ENCODE measurements around the gene MAP4K3.

Gene MAP4K3

DNA sequence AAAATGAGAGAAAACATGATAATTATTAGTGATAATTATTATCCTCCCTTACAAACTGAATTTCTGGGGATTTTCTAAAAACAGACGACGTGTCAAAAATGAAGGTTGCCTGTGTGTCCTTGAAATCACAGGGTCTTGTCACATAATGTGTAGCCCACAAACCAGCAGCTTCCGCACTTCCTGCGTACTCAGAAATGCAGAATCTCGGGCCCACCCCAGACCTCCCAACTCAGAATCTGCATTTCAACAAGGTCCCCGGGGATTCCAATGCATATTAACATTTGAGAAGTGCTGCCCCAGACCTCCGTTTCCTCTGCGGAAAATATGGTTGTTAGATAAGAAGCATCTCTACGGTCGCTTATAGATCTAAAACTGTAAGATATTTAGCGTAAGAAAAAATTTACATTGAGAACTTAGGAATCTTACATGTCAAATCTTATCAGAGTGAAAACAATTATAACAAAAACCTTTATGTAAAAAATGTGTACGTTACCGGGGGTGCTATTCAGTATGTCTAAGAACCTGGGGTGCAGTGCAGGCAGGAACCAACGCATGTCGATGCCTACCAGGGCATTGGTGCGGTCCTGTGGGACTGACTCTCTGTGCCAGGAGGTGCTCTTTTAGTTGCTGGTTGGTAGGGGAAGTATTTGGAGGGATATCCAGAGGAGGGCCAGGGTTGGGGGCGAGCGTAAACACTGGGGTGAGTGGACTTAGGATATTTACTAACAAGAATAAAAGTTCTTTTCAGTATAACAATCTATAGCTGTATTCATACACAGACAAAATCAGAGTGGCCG, 208.5 kb downstream of the MAP4K3 start:
- no peak overlapping the region for H3K27ac Mint-ChIP-seq
- peak overlapping the region; percentile 77 for H3K4me3 Mint-ChIP-seq
- TF ChIP-seq, protein P1, sequence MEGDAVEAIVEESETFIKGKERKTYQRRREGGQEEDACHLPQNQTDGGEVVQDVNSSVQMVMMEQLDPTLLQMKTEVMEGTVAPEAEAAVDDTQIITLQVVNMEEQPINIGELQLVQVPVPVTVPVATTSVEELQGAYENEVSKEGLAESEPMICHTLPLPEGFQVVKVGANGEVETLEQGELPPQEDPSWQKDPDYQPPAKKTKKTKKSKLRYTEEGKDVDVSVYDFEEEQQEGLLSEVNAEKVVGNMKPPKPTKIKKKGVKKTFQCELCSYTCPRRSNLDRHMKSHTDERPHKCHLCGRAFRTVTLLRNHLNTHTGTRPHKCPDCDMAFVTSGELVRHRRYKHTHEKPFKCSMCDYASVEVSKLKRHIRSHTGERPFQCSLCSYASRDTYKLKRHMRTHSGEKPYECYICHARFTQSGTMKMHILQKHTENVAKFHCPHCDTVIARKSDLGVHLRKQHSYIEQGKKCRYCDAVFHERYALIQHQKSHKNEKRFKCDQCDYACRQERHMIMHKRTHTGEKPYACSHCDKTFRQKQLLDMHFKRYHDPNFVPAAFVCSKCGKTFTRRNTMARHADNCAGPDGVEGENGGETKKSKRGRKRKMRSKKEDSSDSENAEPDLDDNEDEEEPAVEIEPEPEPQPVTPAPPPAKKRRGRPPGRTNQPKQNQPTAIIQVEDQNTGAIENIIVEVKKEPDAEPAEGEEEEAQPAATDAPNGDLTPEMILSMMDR (IDR thresholded peaks at IDR 0.05) = peak; percentile 44
- H3K9me3 Mint-ChIP-seq = no peaks in the 10 kb centered on the region
- no peak for DNase-seq
- no peaks in the 10 kb centered on the region for H3K27me3 Mint-ChIP-seq (ENCODE audit: low read depth, poor library complexity)
- peaks cover 26% of the 10 kb centered on the region for H3K4me1 Mint-ChIP-seq
- no peaks in the 10 kb centered on the region for H3K36me3 Mint-ChIP-seq (ENCODE audit: low read depth)

GRCh38 chr2:39227628-39228412, 209.3 kb downstream of the MAP4K3 start:
- no peaks in the 10 kb centered on the region for H3K27me3 Mint-ChIP-seq (ENCODE audit: low read depth, poor library complexity)
- TF ChIP-seq, protein P1 (IDR thresholded peaks at IDR 0.05) = peak; percentile 94
- no peaks in the 10 kb centered on the region for H3K9me3 Mint-ChIP-seq
- DNase-seq = peak; percentile 85
- no peaks in the 10 kb centered on the region for H3K36me3 Mint-ChIP-seq (ENCODE audit: low read depth)
- H3K4me3 Mint-ChIP-seq = peak overlapping the region; percentile 77
- H3K27ac Mint-ChIP-seq = no peak overlapping the region
- peaks cover 26% of the 10 kb centered on the region for H3K4me1 Mint-ChIP-seq

DNA sequence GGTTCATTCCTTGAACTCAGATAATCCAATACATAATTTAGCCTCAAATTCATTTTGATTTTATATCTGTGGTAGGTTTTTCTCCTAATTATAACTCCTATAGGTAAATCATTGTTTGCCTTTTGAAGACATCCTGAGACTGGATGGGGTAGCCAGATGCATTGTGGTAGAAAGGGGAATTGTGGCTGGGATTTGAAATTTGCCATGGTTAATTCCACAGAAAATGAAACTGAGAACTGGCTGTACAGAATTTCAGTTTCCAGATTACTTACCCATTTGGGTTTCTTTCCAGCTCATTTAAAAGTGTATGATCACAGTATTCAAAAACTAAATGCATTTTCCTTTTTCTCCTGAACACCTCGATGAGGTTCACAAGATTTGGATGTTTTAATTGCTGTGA, 211.5 kb downstream of the MAP4K3 start:
- no peaks in the 10 kb centered on the region for H3K27me3 Mint-ChIP-seq (ENCODE audit: low read depth, poor library complexity)
- TF ChIP-seq, protein P1 (IDR thresholded peaks at IDR 0.05) = no peak
- peaks cover 26% of the 10 kb centered on the region for H3K4me1 Mint-ChIP-seq
- H3K36me3 Mint-ChIP-seq (ENCODE audit: low read depth) = no peaks in the 10 kb centered on the region
- H3K9me3 Mint-ChIP-seq = no peaks in the 10 kb centered on the region
- no peak overlapping the region for H3K27ac Mint-ChIP-seq
- DNase-seq = no peak
- H3K4me3 Mint-ChIP-seq = no peak overlapping the region

GRCh38 chr2:39223909-39224308, 213.2 kb downstream of the MAP4K3 start:
- H3K27ac Mint-ChIP-seq = no peak overlapping the region
- no peaks in the 10 kb centered on the region for H3K36me3 Mint-ChIP-seq (ENCODE audit: low read depth)
- no peak overlapping the region for H3K4me3 Mint-ChIP-seq
- no peak for DNase-seq
- H3K9me3 Mint-ChIP-seq = no peaks in the 10 kb centered on the region
- TF ChIP-seq, protein P1 (IDR thresholded peaks at IDR 0.05) = no peak
- H3K27me3 Mint-ChIP-seq (ENCODE audit: low read depth, poor library complexity) = no peaks in the 10 kb centered on the region
- H3K4me1 Mint-ChIP-seq = peaks cover 25% of the 10 kb centered on the region

DNA sequence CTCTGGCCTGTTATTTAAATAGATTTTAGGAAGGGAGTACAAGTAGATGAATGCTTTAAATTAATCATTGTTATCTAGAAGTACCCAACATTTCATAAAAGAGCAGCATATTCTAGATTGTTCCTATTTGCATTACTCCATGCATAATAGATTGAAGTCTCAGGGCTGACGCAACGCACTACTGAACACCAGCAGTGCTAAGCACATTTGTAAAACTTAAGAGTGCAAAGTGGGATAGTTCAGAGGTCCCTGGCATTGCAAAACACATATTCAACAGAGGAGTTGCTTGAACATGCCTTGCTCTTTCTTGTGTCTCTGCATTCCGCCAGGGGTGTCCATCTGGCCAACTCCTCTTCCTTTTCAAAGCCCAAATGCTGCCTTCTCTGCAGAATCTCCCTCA, 215.6 kb downstream of the MAP4K3 start:
- no peaks in the 10 kb centered on the region for H3K27me3 Mint-ChIP-seq (ENCODE audit: low read depth, poor library complexity)
- no peak overlapping the region for H3K4me3 Mint-ChIP-seq
- TF ChIP-seq, protein P1 (IDR thresholded peaks at IDR 0.05) = no peak
- no peak overlapping the region for H3K27ac Mint-ChIP-seq
- no peaks in the 10 kb centered on the region for H3K9me3 Mint-ChIP-seq
- DNase-seq = no peak
- H3K36me3 Mint-ChIP-seq (ENCODE audit: low read depth) = no peaks in the 10 kb centered on the region
- H3K4me1 Mint-ChIP-seq = peaks cover 2% of the 10 kb centered on the region
